Gastrocnemius medialis (tissue), 4 donors: ENCODE measurements around the gene HMGN5.

Source experiments
- POLR2A ChIP-seq, 2 donors: fragments of 450-650 bp; IDR thresholded peaks; one replicate each; pipeline ENCODE4 v1.6.1; 2017; ENCODE audit warnings: antibody characterized with exemption in 2 of 2, mild to moderate bottlenecking in 2 of 2, moderate library complexity in 2 of 2
- TF ChIP-seq, protein P1 (sequence below), 5 experiments: fragments of 450-650 bp in 3 of 5; fragments of 200-600 bp in 2 of 5; sonication (generic) in 2 of 5; IDR thresholded peaks in 4 of 5; conservative IDR thresholded peaks in 1 of 5; 1 replicate in 4 of 5; 2 replicates in 1 of 5; pipeline ENCODE4 v1.5.1; 2016 to 2019; ENCODE audit warnings: antibody characterized with exemption in 5 of 5, mild to moderate bottlenecking in 3 of 5, moderate library complexity in 3 of 5

DNA sequence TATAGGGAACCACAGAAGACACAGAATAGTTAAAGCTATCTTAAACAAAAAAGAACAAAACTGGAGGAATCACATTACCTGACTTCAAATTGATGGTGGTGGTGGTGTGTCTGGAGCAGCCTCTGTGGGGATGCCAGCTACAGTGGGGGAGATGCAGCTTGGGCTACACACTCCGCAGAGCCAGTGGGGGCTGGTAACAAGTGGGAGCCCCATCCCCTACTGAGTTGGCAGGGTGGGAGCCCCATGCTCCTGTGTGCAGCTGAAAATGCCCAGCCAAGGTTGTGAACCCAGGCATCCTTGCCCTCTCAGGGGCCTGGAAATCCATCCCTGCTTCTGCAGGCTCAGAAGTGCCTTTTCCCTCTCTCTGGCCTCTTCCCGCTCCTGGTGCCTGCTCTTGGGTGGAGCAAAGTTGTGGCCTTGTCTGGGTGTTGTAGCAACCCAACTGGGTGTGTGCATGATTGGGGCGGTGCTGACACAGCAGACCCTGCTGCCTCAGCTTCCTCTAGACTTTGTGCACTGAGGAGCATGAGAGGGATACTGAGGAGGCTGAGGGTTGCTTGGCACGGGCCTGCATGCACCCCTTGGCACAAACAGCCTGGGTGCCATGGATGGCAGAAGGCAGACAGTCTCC, 39.1 kb upstream of the HMGN5 start:
- no peak for TF ChIP-seq POLR2A (IDR thresholded peaks at IDR 0.05)
- TF ChIP-seq, protein P1, sequence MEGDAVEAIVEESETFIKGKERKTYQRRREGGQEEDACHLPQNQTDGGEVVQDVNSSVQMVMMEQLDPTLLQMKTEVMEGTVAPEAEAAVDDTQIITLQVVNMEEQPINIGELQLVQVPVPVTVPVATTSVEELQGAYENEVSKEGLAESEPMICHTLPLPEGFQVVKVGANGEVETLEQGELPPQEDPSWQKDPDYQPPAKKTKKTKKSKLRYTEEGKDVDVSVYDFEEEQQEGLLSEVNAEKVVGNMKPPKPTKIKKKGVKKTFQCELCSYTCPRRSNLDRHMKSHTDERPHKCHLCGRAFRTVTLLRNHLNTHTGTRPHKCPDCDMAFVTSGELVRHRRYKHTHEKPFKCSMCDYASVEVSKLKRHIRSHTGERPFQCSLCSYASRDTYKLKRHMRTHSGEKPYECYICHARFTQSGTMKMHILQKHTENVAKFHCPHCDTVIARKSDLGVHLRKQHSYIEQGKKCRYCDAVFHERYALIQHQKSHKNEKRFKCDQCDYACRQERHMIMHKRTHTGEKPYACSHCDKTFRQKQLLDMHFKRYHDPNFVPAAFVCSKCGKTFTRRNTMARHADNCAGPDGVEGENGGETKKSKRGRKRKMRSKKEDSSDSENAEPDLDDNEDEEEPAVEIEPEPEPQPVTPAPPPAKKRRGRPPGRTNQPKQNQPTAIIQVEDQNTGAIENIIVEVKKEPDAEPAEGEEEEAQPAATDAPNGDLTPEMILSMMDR (IDR thresholded peaks at IDR 0.05 in 4 of 5, conservative IDR thresholded peaks at IDR 0.05 in 1 of 5): no peak
